Subcutaneous abdominal adipose tissue (tissue), 5 donors: Measurements from ENCODE around the gene ODF2L.

Experiments used
- H3K27ac ChIP-seq: one replicate; pipeline ENCODE4 v1.7.0; 2013; ENCODE audit warnings: low read depth, mild to moderate bottlenecking, inconsistent platforms, low read length, moderate library complexity
- H3K27me3 ChIP-seq, 5 donors: one replicate each; pipeline ENCODE4 v1.7.0; 2013; ENCODE audit warnings: low read length in 5 of 5, inconsistent platforms in 1 of 5; ENCODE audit not compliant: control insufficient read depth in 5 of 5, insufficient read depth in 4 of 5
- H3K36me3 ChIP-seq, 5 donors: one replicate each; pipeline ENCODE4 v1.7.0; 2013; ENCODE audit warnings: low read length in 5 of 5; ENCODE audit not compliant: control insufficient read depth in 5 of 5, insufficient read depth in 5 of 5
- H3K4me1 ChIP-seq, 5 donors: one replicate each; pipeline ENCODE4 v1.7.0; 2013; ENCODE audit warnings: low read length in 5 of 5, mild to moderate bottlenecking in 3 of 5, moderate library complexity in 1 of 5; ENCODE audit not compliant: control insufficient read depth in 5 of 5, insufficient read depth in 5 of 5
- H3K4me3 ChIP-seq, 5 donors: one replicate each; pipeline ENCODE4 v1.7.0; 2013; ENCODE audit warnings: low read length in 5 of 5, low read depth in 1 of 5
- H3K9ac ChIP-seq, 5 donors: one replicate each; pipeline ENCODE4 v1.7.0; 2013; ENCODE audit warnings: low read length in 5 of 5, mild to moderate bottlenecking in 4 of 5, moderate library complexity in 3 of 5
- H3K9me3 ChIP-seq, 5 donors: one replicate each; pipeline ENCODE4 v1.7.0; 2013; ENCODE audit warnings: low read length in 5 of 5; ENCODE audit not compliant: control insufficient read depth in 5 of 5
- donor health status: healthy.
- donor health status: healthy.
- donor health status: healthy.
- donor health status: healthy.
- donor health status: healthy.

The ODF2L gene

DNA sequence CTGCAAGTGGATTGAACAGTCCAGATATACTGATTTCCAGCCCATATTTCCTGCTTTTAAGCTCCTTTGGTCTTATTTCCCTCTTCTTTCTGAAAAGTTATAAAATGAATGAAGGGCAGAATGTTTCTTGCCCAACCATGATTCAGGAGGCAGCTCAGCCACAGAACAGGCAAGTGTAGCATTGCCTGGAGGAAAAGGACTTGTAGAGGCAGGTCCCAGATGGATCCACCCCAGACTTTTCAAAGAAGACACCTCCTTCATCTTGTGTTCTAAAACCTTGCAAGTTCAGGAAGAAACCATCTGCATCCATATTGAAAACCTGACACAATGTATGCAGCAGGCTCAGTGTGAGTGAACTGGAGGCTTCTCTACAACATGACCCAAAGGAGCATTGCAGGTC lies 27.8 kb upstream of the ODF2L start, which contains the start of gene CLCA2:
Gene CLCA2, plus strand, starts transcription at position 299 of the 400 bp plus-strand sequence. Its CDS starts 77 bp downstream, at position 376.
- H3K27ac ChIP-seq = peak within 1 kb of the TSS; percentile 8
- H3K4me3 ChIP-seq = no peak within 1 kb of the TSS
- H3K27me3 ChIP-seq = no peaks in the 10 kb centered on the region
- H3K36me3 ChIP-seq = no peaks in the 10 kb centered on the region
- H3K9ac ChIP-seq = no peak within 1 kb of the TSS
- H3K4me1 ChIP-seq = peaks cover 0 to 21% (median 19%) of the 10 kb centered on the region in 5 donors
- H3K9me3 ChIP-seq = no peaks in the 10 kb centered on the region

GRCh38 chr1:86423473-86423872 lies 27.4 kb upstream of the ODF2L start:
- peak overlapping the region; percentile 8 for H3K27ac ChIP-seq
- H3K9ac ChIP-seq = no peak overlapping the region
- peaks cover 0 to 21% (median 19%) of the 10 kb centered on the region in 5 donors for H3K4me1 ChIP-seq
- no peaks in the 10 kb centered on the region for H3K27me3 ChIP-seq
- no peaks in the 10 kb centered on the region for H3K36me3 ChIP-seq
- no peak overlapping the region for H3K4me3 ChIP-seq
- no peaks in the 10 kb centered on the region for H3K9me3 ChIP-seq

GRCh38 chr1:86421601-86422280 lies 25.6 kb upstream of the ODF2L start:
- H3K36me3 ChIP-seq = no peaks in the 10 kb centered on the region
- no peak overlapping the region for H3K27ac ChIP-seq
- no peaks in the 10 kb centered on the region for H3K9me3 ChIP-seq

DNA sequence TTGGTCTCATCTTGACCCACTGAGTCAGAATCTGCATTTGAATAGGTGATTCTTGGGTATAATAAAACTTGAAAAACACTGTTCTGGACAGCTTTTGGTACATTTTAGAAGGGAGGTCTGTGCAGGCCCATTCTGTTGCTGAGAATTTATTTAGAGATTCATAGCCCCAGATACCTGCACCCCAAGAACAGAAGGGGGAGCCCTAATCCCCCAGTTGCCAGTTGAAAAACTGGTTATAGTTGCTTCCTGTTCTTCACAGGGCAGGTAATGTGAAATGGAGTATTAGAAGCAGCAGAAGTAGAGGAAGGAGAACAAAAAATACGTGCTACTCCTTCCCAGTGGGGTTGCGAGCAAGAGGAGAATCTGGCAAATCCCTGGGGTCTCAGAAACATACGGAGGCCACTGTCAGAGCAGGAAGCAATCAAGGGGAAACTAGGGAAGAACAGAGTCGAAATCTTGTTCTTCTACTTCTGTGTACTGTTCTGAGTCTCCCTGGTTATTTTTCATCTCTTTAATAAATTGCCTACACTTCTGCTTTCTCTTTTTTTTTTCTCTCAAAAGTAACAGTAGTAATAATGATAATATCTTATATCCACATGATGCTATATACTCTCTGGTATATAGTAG lies 23.3 kb upstream of the ODF2L start:
- Histone ChIP-seq H3K27me3 (no peaks in the 10 kb centered on the region), H3K36me3 (no peaks in the 10 kb centered on the region)

More at GRCh38 chr1:86421601-86422280, 25.6 kb upstream of the ODF2L start:
- no peaks in the 10 kb centered on the region for H3K27me3 ChIP-seq
- no peak overlapping the region for H3K4me3 ChIP-seq
- peaks cover 0 to 21% (median 19%) of the 10 kb centered on the region in 5 donors for H3K4me1 ChIP-seq
- H3K9ac ChIP-seq = no peak overlapping the region

GRCh38 chr1:86416343-86416742 lies 20.2 kb upstream of the ODF2L start:
- Histone ChIP-seq H3K36me3 (no peaks in the 10 kb centered on the region), H3K27me3 (no peaks in the 10 kb centered on the region), H3K4me1 (peaks cover 0 to 2% (median 0%) of the 10 kb centered on the region in 5 donors)

More for the DNA sequence above, 23.3 kb upstream of the ODF2L start:
- Histone ChIP-seq H3K4me3 (peak overlapping the region in 1 of 5 donors; percentile 21), H3K27ac (no peak overlapping the region), H3K4me1 (peaks cover 0 to 20% (median 18%) of the 10 kb centered on the region in 5 donors), H3K9ac (peak overlapping the region in 1 of 5 donors; percentile 28), H3K9me3 (no peaks in the 10 kb centered on the region)

DNA sequence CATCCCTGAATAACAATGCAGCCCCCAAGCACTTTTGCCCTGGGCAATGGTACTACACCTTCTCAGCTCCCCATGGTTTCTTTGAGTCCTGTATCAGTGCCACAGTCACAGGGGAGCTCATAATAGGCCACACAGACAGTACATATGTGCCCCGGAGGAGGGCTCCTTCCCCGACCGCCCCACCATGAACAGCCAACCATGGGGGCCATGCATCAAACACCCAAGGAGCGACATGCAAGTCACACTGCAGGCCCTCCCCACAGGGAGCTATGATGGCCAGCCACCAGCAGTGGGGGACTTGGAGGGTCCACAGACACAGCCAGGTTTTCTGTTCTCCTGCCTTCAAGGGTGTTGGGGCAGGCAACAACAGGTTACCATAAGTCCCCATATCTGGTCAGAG lies 14.8 kb upstream of the ODF2L start:
- no peak overlapping the region for H3K9ac ChIP-seq
- no peaks in the 10 kb centered on the region for H3K9me3 ChIP-seq
- no peak overlapping the region for H3K4me3 ChIP-seq
- no peak overlapping the region for H3K27ac ChIP-seq
- H3K27me3 ChIP-seq = no peaks in the 10 kb centered on the region
- H3K36me3 ChIP-seq = no peaks in the 10 kb centered on the region
- H3K4me1 ChIP-seq = no peaks in the 10 kb centered on the region

More at GRCh38 chr1:86416343-86416742, 20.2 kb upstream of the ODF2L start:
- Histone ChIP-seq H3K27ac (no peak overlapping the region), H3K9ac (no peak overlapping the region), H3K9me3 (no peaks in the 10 kb centered on the region), H3K4me3 (no peak overlapping the region)

- no peaks in the 10 kb centered on the region for H3K9me3 ChIP-seq
These were observed 13.4 kb upstream of the ODF2L start for GRCh38 chr1:86409416-86410021.

GRCh38 chr1:86396498-86396890 lies 371 bp upstream of the ODF2L start:
- no peaks in the 10 kb centered on the region for H3K9me3 ChIP-seq
- H3K27ac ChIP-seq = peak overlapping the region; percentile 78
- peak overlapping the region; percentile 42 to 94 (median 79) for H3K9ac ChIP-seq
- H3K4me1 ChIP-seq = peaks cover 0 to 30% (median 18%) of the 10 kb centered on the region in 5 donors
- H3K36me3 ChIP-seq = no peaks in the 10 kb centered on the region
- peak overlapping the region; percentile 96 to 99 (median 99) for H3K4me3 ChIP-seq
- no peaks in the 10 kb centered on the region for H3K27me3 ChIP-seq

More at GRCh38 chr1:86409416-86410021, 13.4 kb upstream of the ODF2L start:
- H3K27ac ChIP-seq = no peak overlapping the region
- H3K27me3 ChIP-seq = no peaks in the 10 kb centered on the region
- no peaks in the 10 kb centered on the region for H3K4me1 ChIP-seq
- no peak overlapping the region for H3K4me3 ChIP-seq
- no peak overlapping the region for H3K9ac ChIP-seq
- H3K36me3 ChIP-seq = no peaks in the 10 kb centered on the region

DNA sequence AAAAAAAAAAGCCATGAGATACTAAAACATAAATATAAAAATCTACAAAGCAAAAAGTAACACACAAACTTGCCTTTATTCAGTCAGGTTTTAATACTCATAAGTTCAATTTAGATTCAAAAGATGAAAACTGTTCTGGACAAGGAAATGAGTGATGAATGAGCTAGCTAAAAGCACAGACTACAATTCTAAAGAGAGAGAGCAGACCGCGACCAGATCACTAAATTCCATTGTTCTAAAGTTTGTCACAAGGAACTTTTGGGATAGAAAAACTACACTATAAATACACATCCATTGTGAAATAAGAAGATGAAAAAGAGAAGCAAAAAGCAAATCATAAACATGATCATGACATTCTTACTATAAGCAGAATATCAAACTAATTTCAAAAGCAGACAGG lies 1.7 kb downstream of the ODF2L start:
- H3K4me1 ChIP-seq = peaks cover 0 to 30% (median 18%) of the 10 kb centered on the region in 5 donors
- no peak overlapping the region for H3K9ac ChIP-seq
- peak overlapping the region; percentile 78 for H3K27ac ChIP-seq
- H3K27me3 ChIP-seq = no peaks in the 10 kb centered on the region
- no peaks in the 10 kb centered on the region for H3K36me3 ChIP-seq
- H3K9me3 ChIP-seq = no peaks in the 10 kb centered on the region
- peak overlapping the region in 1 of 5 donors; percentile 44 for H3K4me3 ChIP-seq

DNA sequence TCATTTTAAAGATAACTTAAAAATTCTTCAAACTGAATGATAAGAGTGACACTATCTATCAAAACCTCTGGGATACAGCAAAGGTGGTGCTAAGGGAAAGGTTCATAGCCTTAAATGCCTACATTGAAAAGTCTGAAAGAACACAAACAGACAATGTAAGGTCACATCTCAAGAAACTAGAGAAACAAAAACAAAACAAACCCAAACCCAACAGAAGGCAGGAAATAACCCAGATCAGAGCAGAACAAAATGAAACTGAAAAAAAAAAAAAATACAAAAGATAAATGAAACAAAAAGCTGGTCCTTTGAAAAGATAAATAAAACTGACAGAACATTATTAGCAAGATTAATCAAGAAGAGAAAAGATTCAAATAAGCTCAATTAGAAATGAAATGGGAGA lies 6.8 kb downstream of the ODF2L start:
- no peaks in the 10 kb centered on the region for H3K36me3 ChIP-seq
- peak overlapping the region in 1 of 5 donors; percentile 24 for H3K9ac ChIP-seq
- no peaks in the 10 kb centered on the region for H3K27me3 ChIP-seq
- H3K4me1 ChIP-seq = peaks cover 0 to 17% (median 3%) of the 10 kb centered on the region in 5 donors
- no peaks in the 10 kb centered on the region for H3K9me3 ChIP-seq
- no peak overlapping the region for H3K27ac ChIP-seq
- no peak overlapping the region for H3K4me3 ChIP-seq
